GM10248 (cell line): ENCODE data around the gene GRIA3.

Source experiments
- CTCF ChIA-PET: fragments of 300-600 bp; sonication (Branson Sonifier 250); formaldehyde crosslinking; extraction: SDS; loops from one replicate; lab custom pipeline; 2021; ENCODE audit warnings: antibody characterized with exemption; lab: Yijun Ruan, JAX
- POLR2A ChIA-PET: fragments of 350-650 bp; sonication (Branson Sonifier 250); formaldehyde crosslinking; extraction: SDS; loops from one replicate; lab custom pipeline; 2020; ENCODE audit warnings: antibody characterized with exemption; lab: Yijun Ruan, JAX
- DNase-seq: peaks from one replicate; pipeline ENCODE4 v3.0.0; 2012; ENCODE audit errors: extremely low spot score
- TF ChIP-seq, protein P1 (sequence below): IDR thresholded peaks from 2 replicates; pipeline ENCODE4 v1.5.1; 2012; ENCODE audit warnings: mild to moderate bottlenecking, low read depth; ENCODE audit errors: extremely low read depth, missing control alignments, control extremely low read depth

The GRIA3 gene

GRCh38 chrX:123263270-123263669 lies 79.2 kb downstream of the GRIA3 start:
- POLR2A ChIA-PET = no interaction called here
- no peak for DNase-seq
- TF ChIP-seq, protein P1, sequence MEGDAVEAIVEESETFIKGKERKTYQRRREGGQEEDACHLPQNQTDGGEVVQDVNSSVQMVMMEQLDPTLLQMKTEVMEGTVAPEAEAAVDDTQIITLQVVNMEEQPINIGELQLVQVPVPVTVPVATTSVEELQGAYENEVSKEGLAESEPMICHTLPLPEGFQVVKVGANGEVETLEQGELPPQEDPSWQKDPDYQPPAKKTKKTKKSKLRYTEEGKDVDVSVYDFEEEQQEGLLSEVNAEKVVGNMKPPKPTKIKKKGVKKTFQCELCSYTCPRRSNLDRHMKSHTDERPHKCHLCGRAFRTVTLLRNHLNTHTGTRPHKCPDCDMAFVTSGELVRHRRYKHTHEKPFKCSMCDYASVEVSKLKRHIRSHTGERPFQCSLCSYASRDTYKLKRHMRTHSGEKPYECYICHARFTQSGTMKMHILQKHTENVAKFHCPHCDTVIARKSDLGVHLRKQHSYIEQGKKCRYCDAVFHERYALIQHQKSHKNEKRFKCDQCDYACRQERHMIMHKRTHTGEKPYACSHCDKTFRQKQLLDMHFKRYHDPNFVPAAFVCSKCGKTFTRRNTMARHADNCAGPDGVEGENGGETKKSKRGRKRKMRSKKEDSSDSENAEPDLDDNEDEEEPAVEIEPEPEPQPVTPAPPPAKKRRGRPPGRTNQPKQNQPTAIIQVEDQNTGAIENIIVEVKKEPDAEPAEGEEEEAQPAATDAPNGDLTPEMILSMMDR = no peak
- CTCF ChIA-PET = no interaction called here

GRCh38 chrX:123263747-123264146 lies 79.7 kb downstream of the GRIA3 start:
- CTCF ChIA-PET = no interaction called here
- POLR2A ChIA-PET = no interaction called here
- TF ChIP-seq, protein P1 = no peak
- no peak for DNase-seq

GRCh38 chrX:123267220-123267619 lies 83.1 kb downstream of the GRIA3 start:
- TF ChIP-seq, protein P1 = no peak
- CTCF ChIA-PET = interaction anchor here (2.1 kb wide), 1 partner anchor 14 kb away, joined by 5 read pairs; no protein-coding TSS in a partner anchor
- POLR2A ChIA-PET = no interaction called here
- no peak for DNase-seq

DNA sequence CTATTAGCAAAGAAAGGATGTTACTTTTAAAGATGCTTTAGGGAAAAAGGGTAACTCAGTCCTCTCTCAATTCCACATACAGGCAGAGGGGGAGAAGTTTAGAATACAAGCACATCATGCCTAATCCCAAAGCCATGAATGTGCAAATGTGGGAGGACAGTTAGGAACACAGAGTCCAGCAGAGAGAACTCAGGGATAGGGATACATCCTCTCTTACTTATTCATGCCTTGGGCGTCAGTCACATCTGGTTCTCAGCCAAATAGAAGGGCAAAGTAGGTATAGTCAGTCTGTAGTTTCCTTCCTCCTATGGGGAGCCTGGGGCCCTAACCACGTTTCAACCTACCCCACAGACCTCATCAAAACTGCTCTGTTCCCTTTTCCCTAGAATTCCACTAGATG lies 87.8 kb downstream of the GRIA3 start:
- TF ChIP-seq, protein P1 = no peak
- DNase-seq = no peak
- ChIA-PET POLR2A (no interaction called here), CTCF (no interaction called here)

DNA sequence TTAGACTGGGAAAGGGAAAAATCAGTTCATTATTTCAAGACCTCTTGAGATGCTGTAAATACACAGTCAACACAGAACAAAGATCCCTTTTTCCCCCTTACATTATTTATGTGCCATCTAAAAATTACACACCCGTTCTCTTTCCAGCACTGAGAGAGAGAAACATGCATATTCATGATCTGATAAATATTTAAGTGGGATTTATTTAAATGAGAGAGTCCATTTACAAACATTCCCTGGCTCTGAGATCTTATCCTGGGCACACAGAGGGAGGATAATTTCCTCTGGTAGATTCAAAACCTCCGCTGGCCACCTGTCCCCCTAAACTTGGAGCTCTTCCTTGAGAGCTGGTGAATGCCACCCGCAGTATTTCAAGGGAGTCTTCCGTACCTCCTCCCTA lies 88.6 kb downstream of the GRIA3 start:
- CTCF ChIA-PET = interaction anchor here (1.5 kb wide), 1 partner anchor 14 kb away, joined by 4 read pairs; no protein-coding TSS in a partner anchor
- no peak for DNase-seq
- POLR2A ChIA-PET = no interaction called here
- TF ChIP-seq, protein P1 = no peak

DNA sequence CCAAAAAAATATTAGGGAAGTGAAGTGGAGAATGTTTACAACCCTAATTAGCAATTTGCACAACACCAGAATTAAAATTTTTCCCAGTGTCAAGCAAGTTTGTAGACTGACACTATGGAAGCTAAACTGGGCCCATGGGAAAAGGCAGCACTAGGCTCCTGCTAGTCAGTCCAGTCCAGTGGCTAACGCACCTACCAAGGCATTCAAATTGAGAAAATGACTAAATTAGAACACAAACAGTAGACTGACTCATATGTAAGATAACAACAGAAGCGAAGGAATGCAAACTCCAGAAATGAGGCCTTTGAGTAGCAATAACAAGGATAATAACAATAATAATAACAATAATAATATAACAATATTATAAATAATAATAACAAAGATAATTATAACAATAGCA lies 90.7 kb downstream of the GRIA3 start:
- POLR2A ChIA-PET = no interaction called here
- CTCF ChIA-PET = no interaction called here
- DNase-seq = no peak
- TF ChIP-seq, protein P1 = no peak
